IgD-negative memory B cell (primary cell): ENCODE measurements around the gene GALNT4. TPM values are rescaled to one million over a fixed set of nuclear protein-coding genes. Genes with fewer than 3 reads are reported as not detected.

Experiments
- H3K27ac Mint-ChIP-seq, 3 donors: one replicate each; pipeline ENCODE4 v1.8.0; 2020 to 2022; ENCODE audit warnings: mild to moderate bottlenecking in 3 of 3, mixed read lengths in 3 of 3, moderate library complexity in 1 of 3
- H3K27me3 Mint-ChIP-seq: one replicate; pipeline ENCODE4 v1.8.0; 2021; ENCODE audit warnings: mixed read lengths
- H3K36me3 Mint-ChIP-seq: one replicate; pipeline ENCODE4 v1.8.0; 2020; ENCODE audit warnings: mild to moderate bottlenecking, mixed read lengths
- H3K4me1 Mint-ChIP-seq, 3 donors: one replicate each; pipeline ENCODE4 v1.8.0; 2020 to 2022; ENCODE audit warnings: mixed read lengths in 3 of 3, mild to moderate bottlenecking in 1 of 3
- H3K4me3 Mint-ChIP-seq, 4 donors: one replicate each; pipeline ENCODE4 v1.8.0; 2020 to 2022; ENCODE audit warnings: mild to moderate bottlenecking in 4 of 4, mixed read lengths in 4 of 4, moderate library complexity in 3 of 4
- H3K9me3 Mint-ChIP-seq, 3 donors: one replicate each; pipeline ENCODE4 v1.8.0; 2020 to 2021; ENCODE audit warnings: mixed read lengths in 3 of 3, mild to moderate bottlenecking in 1 of 3
- polyA plus RNA-seq: library from polyadenylated mRNA; unstranded; fragments of 300-500 nt; fragmentation: Illumina TruSeq; gene quantifications from one replicate; pipeline ENCODE4 v1.2.3, GENCODE V29; 2021

The GALNT4 gene
- polyA plus RNA-seq = 3.1 TPM

DNA sequence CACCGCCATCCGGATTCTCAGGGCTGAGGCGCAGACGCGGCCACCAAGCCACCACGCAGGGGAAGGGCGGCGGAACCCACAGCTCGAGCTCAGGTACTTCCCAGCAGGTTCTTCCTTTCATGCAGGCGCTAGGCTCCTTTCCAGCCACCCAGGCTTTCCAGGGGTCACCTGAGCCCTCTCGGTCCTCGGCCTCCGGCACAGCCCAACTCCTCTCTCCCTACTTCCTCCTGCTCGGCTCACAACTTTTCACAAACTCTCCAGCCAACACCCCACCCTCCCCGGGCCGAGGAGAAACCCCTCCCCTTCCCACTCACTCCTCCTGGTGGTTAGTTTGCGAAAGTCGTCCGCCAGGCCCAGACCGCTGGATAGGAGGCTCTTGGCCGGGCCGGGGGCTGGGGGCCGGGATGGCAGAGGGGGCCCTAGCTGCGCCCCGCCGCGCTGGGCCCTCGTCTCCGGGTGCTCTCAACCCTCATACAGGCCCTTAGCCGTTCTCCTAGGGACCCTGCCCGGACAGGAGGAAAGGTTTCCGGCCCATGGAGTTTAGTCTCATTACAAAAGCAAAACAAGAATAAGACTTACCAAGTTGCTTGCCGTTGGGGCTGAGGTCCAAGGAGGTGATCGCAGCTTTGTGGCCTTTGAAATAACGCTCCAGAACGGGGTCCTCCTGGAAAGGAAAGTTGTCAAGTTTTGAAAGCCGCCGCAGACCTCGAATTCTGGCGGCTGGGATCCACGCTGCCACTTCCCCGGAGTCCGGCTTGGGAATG lies at the start of gene GALNT4:
GALNT4 (minus strand) TSS at position 256 of the 764 bp plus-strand sequence; CDS start at position 9, 247 bp downstream.
- Mint-ChIP-seq H3K27me3 (no peaks in the 10 kb centered on the region), H3K27ac (peak within 1 kb of the TSS; percentile 78 to 98 (median 95)), H3K36me3 (peaks cover 8% of the 10 kb centered on the region), H3K9me3 (no peaks in the 10 kb centered on the region), H3K4me3 (peak within 1 kb of the TSS; percentile 91 to 99 (median 95)), H3K4me1 (peaks cover 38 to 59% (median 51%) of the 10 kb centered on the region in 3 donors)

DNA sequence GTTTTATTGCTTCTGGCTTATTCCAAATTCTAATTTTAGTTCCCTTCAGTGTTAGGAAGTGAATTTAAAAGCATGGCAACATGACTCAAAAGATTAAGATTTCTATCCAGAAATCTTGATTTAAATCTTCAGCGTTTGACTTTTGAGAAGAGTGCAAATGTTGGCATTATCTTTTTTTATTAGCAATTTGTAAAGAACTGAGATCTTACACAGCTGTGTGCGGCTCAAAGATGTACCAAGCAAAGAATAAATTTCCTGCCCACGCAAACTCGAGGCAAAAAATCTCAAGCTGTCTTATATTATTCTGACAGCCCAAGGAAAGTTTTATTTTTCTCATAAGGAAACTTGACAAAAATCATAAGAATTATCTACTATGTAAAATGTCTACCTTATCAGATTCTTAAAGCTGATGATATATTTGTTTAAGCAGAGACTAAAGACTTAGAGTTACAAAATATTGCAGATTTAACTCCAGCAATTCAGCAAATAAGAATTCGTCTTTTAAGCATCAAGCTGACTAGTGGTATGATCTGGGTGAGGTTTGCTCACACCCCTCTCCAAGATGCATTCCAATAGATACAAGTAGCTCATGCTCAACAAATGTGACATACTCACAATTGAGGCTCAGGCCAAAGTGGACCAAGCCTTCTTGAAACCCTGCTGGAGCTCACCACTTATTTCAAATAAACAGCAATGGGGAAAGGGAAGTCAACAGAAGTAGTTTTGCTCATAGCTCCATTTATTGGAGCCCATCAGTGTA lies 48.6 kb upstream of the GALNT4 start:
- Mint-ChIP-seq H3K27ac (peak overlapping the region in 2 of 3 donors; percentile 41 to 71), H3K36me3 (no peaks in the 10 kb centered on the region), H3K4me1 (peaks cover 5 to 12% (median 11%) of the 10 kb centered on the region in 3 donors), H3K27me3 (no peaks in the 10 kb centered on the region), H3K4me3 (no peak overlapping the region), H3K9me3 (no peaks in the 10 kb centered on the region)

GRCh38 chr12:89571491-89572195 lies 47.0 kb upstream of the GALNT4 start:
- Mint-ChIP-seq H3K4me3 (peak overlapping the region in 1 of 4 donors; percentile 65), H3K27ac (peak overlapping the region; percentile 3 to 68 (median 40)), H3K4me1 (peaks cover 5 to 7% (median 5%) of the 10 kb centered on the region in 3 donors), H3K27me3 (no peaks in the 10 kb centered on the region), H3K36me3 (peaks cover 3% of the 10 kb centered on the region), H3K9me3 (no peaks in the 10 kb centered on the region)

- H3K27me3 Mint-ChIP-seq = no peaks in the 10 kb centered on the region
- H3K4me1 Mint-ChIP-seq = no peaks in the 10 kb centered on the region
- no peak overlapping the region for H3K4me3 Mint-ChIP-seq
- no peaks in the 10 kb centered on the region for H3K9me3 Mint-ChIP-seq
- H3K27ac Mint-ChIP-seq = no peak overlapping the region
- peaks cover 6% of the 10 kb centered on the region for H3K36me3 Mint-ChIP-seq
Measured at GRCh38 chr12:89568484-89568883, 43.9 kb upstream of the GALNT4 start.

DNA sequence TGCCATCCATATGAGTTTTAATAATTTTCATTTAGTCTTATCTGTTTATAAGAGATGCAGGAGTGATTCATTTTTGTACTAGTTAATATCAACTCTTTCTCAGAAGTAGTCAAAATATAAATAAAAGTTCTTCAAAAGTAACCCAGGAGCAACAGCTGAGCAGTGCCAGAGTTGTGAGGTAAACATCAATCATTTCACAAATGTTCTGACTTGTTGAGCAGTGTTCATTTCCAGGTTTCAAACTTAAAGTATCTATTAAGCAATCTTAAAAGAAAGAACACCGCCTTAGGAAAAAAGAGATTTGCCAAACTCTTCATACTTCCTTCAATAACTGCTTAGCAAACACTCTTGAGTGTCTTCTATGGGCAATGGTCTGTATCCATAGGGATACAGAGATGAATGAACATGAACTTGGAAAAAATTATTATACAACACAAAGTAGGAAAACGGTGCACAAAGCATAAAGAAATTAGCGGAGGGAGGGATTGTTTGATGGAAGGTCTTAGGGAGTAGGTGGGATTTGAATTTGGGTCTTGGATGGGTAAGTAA lies 43.2 kb upstream of the GALNT4 start:
- Mint-ChIP-seq H3K27ac (no peak overlapping the region), H3K9me3 (no peaks in the 10 kb centered on the region), H3K4me1 (no peaks in the 10 kb centered on the region), H3K4me3 (no peak overlapping the region), H3K27me3 (no peaks in the 10 kb centered on the region), H3K36me3 (peaks cover 6% of the 10 kb centered on the region)

GRCh38 chr12:89566615-89567014 lies 42.0 kb upstream of the GALNT4 start:
- H3K4me3 Mint-ChIP-seq = no peak overlapping the region
- no peaks in the 10 kb centered on the region for H3K4me1 Mint-ChIP-seq
- H3K36me3 Mint-ChIP-seq = peaks cover 7% of the 10 kb centered on the region
- H3K27me3 Mint-ChIP-seq = no peaks in the 10 kb centered on the region
- no peaks in the 10 kb centered on the region for H3K9me3 Mint-ChIP-seq
- no peak overlapping the region for H3K27ac Mint-ChIP-seq

- no peaks in the 10 kb centered on the region for H3K27me3 Mint-ChIP-seq
- no peak overlapping the region for H3K4me3 Mint-ChIP-seq
- peaks cover 7% of the 10 kb centered on the region for H3K36me3 Mint-ChIP-seq
- no peaks in the 10 kb centered on the region for H3K4me1 Mint-ChIP-seq
- no peaks in the 10 kb centered on the region for H3K9me3 Mint-ChIP-seq
- no peak overlapping the region for H3K27ac Mint-ChIP-seq
Measured at GRCh38 chr12:89565002-89565401, 40.4 kb upstream of the GALNT4 start.

- H3K4me1 Mint-ChIP-seq = no peaks in the 10 kb centered on the region
- no peak overlapping the region for H3K4me3 Mint-ChIP-seq
- H3K9me3 Mint-ChIP-seq = no peaks in the 10 kb centered on the region
- peak overlapping the region in 1 of 3 donors; percentile 60 for H3K27ac Mint-ChIP-seq
- H3K36me3 Mint-ChIP-seq = peaks cover 3% of the 10 kb centered on the region
- H3K27me3 Mint-ChIP-seq = no peaks in the 10 kb centered on the region
Measured at GRCh38 chr12:89559753-89560152, 35.2 kb upstream of the GALNT4 start.

GRCh38 chr12:89556976-89557375 lies 32.4 kb upstream of the GALNT4 start:
- no peak overlapping the region for H3K27ac Mint-ChIP-seq
- H3K36me3 Mint-ChIP-seq = peaks cover 2% of the 10 kb centered on the region
- peaks cover 0 to 3% (median 0%) of the 10 kb centered on the region in 3 donors for H3K9me3 Mint-ChIP-seq
- H3K27me3 Mint-ChIP-seq = no peaks in the 10 kb centered on the region
- H3K4me3 Mint-ChIP-seq = no peak overlapping the region
- H3K4me1 Mint-ChIP-seq = no peaks in the 10 kb centered on the region

DNA sequence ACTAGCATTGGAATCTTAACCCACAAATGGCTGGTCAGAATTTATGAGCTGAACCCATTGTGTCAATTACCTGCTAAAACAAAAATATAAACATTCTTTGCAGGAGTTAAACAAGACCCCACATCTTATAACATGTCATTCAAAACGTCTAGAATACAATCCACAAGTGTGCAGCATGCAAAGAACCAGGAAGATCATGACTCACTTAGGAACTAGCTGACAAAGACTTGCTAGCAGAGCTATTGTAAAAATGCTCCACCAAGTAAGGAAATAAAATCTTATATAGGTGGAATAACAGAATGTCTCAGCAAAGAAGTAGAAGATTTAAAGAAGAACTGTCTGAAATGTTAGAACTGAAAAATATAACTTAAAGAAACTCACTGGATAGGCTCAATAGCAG lies 27.8 kb upstream of the GALNT4 start:
- H3K27me3 Mint-ChIP-seq = no peaks in the 10 kb centered on the region
- peaks cover 0 to 5% (median 0%) of the 10 kb centered on the region in 3 donors for H3K9me3 Mint-ChIP-seq
- no peaks in the 10 kb centered on the region for H3K4me1 Mint-ChIP-seq
- no peak overlapping the region for H3K27ac Mint-ChIP-seq
- no peaks in the 10 kb centered on the region for H3K36me3 Mint-ChIP-seq
- no peak overlapping the region for H3K4me3 Mint-ChIP-seq

DNA sequence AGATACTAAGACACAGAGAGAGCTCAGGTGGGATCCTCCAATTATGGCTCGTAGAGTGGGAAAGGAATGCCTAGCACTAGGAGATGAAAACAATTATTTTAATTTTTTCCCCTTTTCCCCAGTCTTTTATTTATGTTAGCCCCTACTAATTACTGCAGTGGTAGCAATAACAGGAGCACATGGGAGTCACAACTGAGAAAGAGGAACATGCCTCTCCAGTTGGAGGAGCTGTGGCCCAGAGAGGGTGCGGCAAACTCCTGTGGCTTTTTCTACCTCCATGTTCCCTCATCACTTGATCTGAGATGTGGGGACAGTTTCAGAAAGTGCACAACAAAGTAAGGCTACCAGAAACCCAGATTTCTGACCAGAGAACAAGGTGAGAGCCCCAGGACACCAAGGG lies 27.2 kb upstream of the GALNT4 start:
- peak overlapping the region in 1 of 4 donors; percentile 59 for H3K4me3 Mint-ChIP-seq
- no peak overlapping the region for H3K27ac Mint-ChIP-seq
- no peaks in the 10 kb centered on the region for H3K36me3 Mint-ChIP-seq
- H3K9me3 Mint-ChIP-seq = peaks cover 0 to 5% (median 0%) of the 10 kb centered on the region in 3 donors
- no peaks in the 10 kb centered on the region for H3K4me1 Mint-ChIP-seq
- no peaks in the 10 kb centered on the region for H3K27me3 Mint-ChIP-seq

DNA sequence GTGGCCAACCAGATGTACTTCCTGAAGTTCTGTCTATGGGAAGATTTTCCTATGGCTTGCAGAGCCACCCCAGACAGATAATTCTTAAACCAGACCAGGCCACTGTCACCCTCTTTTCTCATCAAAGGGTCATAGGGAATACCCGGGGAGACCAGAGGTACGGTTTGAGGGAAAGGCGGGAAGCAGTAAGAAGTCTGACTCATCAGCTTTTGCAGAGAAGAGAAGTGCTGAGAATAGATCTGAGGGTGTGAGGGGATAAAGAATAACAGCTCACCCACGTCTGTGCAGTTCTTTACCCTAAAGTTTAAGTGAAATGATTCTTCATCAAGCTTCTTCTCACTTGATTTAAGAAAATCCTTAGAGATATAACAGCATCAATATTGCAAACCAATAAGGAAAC lies 22.5 kb upstream of the GALNT4 start:
- Mint-ChIP-seq H3K27me3 (no peaks in the 10 kb centered on the region), H3K36me3 (peaks cover under 1% of the 10 kb centered on the region)

DNA sequence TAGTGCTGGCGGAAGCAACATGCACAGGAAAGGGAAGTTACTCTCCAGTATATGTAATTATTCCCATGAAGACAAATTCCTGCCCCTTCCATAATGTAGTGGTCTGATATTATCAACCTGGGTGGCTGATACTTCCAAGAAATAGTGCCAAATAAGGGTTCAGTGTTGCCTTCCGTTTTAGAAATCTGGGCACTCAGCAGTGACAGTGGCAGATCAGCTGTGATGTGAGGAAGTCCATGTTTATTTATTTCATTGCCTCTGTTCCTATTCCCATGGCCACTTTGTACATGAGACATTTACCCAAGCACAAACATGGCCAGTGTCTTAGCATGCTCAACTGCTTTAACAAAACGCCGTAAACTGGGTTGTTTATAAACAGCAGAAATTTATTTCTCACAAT lies 21.6 kb upstream of the GALNT4 start:
- H3K4me1 Mint-ChIP-seq = peaks cover 6 to 9% (median 8%) of the 10 kb centered on the region in 3 donors
- H3K27me3 Mint-ChIP-seq = no peaks in the 10 kb centered on the region
- H3K27ac Mint-ChIP-seq = peak overlapping the region in 2 of 3 donors; percentile 29 to 33
- no peak overlapping the region for H3K4me3 Mint-ChIP-seq
- no peaks in the 10 kb centered on the region for H3K9me3 Mint-ChIP-seq
- H3K36me3 Mint-ChIP-seq = peaks cover 2% of the 10 kb centered on the region

More for the DNA sequence above, 22.5 kb upstream of the GALNT4 start:
- no peak overlapping the region for H3K27ac Mint-ChIP-seq
- H3K4me3 Mint-ChIP-seq = no peak overlapping the region
- peaks cover 0 to 1% (median 0%) of the 10 kb centered on the region in 3 donors for H3K9me3 Mint-ChIP-seq
- peaks cover 6 to 9% (median 6%) of the 10 kb centered on the region in 3 donors for H3K4me1 Mint-ChIP-seq

GRCh38 chr12:89544681-89545184 lies 20.1 kb upstream of the GALNT4 start:
- Mint-ChIP-seq H3K4me1 (peaks cover 6 to 9% (median 8%) of the 10 kb centered on the region in 3 donors), H3K27ac (peak overlapping the region in 1 of 3 donors; percentile 9)

More at GRCh38 chr12:89544681-89545184, 20.1 kb upstream of the GALNT4 start:
- H3K4me3 Mint-ChIP-seq = no peak overlapping the region
- H3K9me3 Mint-ChIP-seq = no peaks in the 10 kb centered on the region
- H3K36me3 Mint-ChIP-seq = peaks cover 2% of the 10 kb centered on the region
- no peaks in the 10 kb centered on the region for H3K27me3 Mint-ChIP-seq
